ENCODE measurements around the gene SLC7A4. TPM values are rescaled to one million over a fixed set of nuclear protein-coding genes. Genes with fewer than 3 reads are reported as not detected.
"Not testable (repeated sequence)": the region's sequence is repeated elsewhere in the genome, so short reads cannot be mapped to it uniquely, and the experiment has no call there.

SLC7A4 gene
- total RNA-seq, 1 donor: not detected

DNA sequence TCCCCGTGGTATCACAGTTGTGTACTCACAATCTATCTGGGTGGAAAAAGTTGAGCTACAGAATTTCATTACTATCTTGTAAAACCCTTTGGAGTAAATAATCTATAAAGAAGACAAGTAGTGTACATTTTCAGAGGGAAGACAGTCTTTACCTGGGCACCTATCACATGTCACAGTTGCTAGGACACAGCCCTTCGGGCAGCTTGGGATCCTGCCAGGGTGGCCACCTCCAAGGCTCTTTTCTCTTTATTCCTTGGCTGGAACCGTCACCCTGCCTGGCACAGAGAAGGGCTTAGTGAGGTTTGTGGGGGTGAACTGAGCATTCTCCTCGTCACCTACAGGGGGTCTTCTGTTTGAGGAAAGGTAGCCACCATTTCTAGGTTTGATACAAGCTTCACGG, 37.0 kb upstream of the SLC7A4 start:
- Histone ChIP-seq H3K9me3 (ENCODE audit: low read depth, low read length) (no peaks in the 10 kb centered on the region), H3K4me3 (ENCODE audit: low read length) (no peak overlapping the region), H3K27me3 (ENCODE audit: insufficient read depth, low read length) (no peaks in the 10 kb centered on the region), H3K4me1 (ENCODE audit: insufficient read depth, low read length) (no peaks in the 10 kb centered on the region)

DNA sequence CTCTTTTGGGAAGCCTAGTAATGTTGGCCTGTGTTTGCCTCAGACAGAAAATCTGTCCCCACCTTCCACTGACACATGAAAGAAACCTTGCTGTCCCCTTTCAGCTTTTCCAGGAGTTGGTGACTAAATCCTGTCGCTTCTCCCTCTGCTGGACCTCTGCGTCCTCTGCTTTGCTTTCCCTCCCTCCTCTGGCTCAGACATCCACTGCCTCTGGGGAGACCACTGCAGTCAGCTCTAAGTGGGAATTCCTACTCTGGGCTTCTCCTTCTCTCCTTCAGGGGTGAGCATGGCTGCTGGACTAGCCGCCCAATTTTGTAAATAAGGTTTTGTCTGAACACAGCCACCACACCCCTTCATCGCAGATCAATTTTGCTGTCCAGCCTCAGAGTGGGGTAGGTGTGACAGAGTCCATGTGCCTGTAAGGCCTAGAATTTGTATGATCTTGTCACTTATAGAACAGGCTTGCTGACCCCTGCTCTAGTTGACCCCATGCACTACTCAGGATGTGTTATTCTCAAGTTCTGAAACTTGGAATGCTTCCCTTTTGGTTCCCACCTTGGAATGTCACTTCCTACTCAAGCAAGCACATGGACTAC, 36.4 kb upstream of the SLC7A4 start:
- Histone ChIP-seq H3K9me3 (ENCODE audit: low read depth, low read length) (no peaks in the 10 kb centered on the region), H3K27me3 (ENCODE audit: insufficient read depth, low read length) (no peaks in the 10 kb centered on the region), H3K4me3 (ENCODE audit: low read length) (no peak overlapping the region), H3K4me1 (ENCODE audit: insufficient read depth, low read length) (no peaks in the 10 kb centered on the region)

DNA sequence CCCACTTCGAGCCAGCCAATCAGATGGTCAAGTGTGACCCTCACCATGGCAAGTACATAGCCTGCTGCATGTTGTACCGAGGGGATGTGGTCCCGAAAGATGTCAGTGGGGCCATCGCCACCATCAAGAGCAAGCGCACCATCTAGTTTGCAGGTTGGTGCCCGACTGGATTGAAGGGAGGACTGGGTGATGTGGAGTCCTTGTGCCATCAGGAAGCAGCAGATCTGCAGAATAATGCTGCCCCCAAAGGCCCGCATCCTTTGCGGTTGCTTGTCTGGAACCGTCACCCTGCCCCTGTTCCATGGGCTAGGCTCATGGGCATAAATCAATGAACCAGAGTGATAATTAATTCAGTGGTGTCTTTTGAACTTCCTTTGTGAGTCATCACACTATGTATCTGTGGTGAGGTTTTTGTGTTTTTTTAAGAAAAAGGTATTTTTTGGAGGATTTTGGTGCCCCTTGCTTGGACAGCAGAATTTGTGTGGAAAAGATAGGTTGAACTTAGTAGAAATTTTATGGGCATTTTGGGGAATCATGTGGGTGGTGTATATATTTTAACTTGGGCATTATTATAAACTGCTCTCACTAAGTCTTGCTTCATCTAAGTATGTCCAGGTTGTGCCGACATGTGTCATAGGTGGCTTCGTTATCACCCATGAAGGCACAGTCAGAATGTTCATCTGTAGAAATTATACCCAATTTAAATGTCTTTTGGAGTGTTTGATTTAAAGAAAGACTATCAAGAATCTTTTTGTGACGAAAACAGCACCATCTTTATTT, 35.7 kb upstream of the SLC7A4 start:
- Histone ChIP-seq H3K4me3 (ENCODE audit: low read length) (no peak overlapping the region), H3K4me1 (ENCODE audit: insufficient read depth, low read length) (no peaks in the 10 kb centered on the region), H3K27me3 (ENCODE audit: insufficient read depth, low read length) (no peaks in the 10 kb centered on the region), H3K9me3 (ENCODE audit: low read depth, low read length) (no peaks in the 10 kb centered on the region)

DNA sequence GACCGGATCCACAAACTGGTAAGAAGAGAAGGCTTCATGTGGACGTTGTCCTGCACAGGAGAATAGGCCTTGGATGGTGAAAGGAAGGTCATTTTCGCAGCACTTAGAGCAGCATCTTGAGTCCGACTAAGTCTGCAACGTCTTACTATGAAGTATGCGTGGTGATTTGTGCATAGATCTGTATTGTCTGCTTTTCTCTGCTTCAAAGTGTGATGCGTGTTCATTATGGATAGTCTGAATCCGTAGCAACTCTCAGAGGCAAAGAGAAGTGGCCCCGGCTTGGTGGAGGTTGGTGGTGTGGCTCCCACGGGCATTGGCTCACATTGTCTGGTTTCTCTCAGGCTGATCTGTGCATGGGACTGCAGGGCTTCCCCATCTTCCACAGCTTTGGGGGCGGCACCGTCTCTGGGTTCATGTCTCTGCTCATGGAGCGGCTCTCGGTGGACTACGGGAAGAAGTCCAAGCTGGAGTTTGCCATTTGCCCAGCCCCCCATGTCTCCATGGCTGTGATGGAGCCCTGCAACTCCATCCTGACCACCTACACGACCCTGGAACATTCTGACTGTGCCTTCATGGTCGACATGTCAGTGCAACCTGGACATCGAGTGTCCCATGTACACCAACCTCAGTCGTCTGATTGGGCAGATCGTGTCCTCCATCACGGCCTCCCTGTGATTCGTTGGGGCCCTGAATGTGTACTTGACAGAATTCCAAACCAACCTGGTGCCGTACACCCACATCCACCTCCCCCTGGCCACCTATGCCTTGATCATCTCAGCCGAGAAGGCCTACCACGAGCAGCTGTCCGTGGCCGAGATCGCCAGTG, 34.9 kb upstream of the SLC7A4 start:
- H3K27me3 ChIP-seq (ENCODE audit: insufficient read depth, low read length): no peaks in the 10 kb centered on the region
- no peak overlapping the region for H3K4me3 ChIP-seq (ENCODE audit: low read length)
- H3K9me3 ChIP-seq (ENCODE audit: low read depth, low read length): no peaks in the 10 kb centered on the region
- no peaks in the 10 kb centered on the region for H3K4me1 ChIP-seq (ENCODE audit: insufficient read depth, low read length)

DNA sequence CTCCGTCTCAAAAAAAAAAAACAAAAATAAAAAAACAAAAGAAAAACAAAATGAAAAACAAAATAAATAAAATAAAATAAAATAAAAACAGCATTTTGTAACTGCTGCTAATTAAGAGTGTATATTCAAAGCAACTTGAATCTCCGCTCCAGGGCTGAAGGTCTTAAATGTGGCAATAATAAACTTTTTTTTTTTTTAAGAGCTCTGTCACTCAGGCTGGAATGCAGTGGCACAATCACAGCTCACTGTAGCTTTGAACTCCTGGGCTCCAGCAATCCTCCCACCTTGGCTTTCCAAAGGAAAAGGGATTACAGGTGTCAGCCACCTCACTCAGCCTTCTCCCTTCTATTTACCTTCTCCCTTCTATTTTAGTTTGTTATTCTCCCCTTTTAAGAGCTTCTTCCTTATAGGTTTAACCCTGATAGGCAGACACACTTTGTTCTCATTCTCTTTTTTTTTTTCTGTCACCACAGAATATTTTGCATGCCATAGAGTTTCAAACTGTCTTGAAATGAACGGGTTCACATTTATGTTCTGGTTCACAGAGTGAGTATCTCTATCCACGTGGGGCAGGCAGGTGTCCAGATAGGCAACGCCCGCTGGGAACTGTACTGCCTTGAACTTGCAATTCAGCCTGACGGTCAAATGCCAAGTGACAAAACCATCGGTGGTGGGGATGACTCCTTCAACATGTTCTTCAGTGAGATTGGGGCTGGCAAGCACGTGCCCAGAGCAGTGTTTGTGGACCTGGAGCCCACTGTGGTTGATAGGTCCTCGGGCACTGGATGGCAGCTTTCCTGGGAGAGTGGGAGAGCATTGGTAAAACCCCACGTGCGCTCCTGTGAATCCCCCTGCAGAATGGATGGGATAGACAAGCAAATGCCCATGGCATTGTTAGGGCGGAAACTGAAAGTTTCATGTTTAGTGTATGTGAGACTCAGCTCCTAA, 32.8 kb upstream of the SLC7A4 start:
- Histone ChIP-seq H3K4me3 (ENCODE audit: low read length) (no peak overlapping the region), H3K27me3 (ENCODE audit: insufficient read depth, low read length) (no peaks in the 10 kb centered on the region), H3K9me3 (ENCODE audit: low read depth, low read length) (no peaks in the 10 kb centered on the region), H3K4me1 (ENCODE audit: insufficient read depth, low read length) (no peaks in the 10 kb centered on the region)

DNA sequence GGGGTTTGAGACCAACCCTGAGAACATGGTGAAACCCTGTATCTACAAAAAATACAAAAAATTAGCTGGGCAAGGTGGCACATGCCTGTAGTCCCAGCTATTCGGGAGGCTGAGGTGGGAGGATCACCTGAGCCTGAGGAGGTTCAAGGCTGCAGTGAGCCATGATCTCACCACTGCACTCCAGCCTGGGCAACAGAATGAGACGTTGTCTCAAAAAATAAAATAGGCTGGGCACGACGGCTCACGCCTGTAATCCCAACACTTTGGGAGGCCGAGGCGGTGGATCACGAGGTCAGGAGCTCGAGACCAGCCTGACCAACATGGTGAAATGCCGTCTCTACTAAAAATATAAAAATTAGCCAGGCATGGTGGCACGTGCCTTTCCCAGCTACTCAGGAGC, 32.1 kb upstream of the SLC7A4 start:
- not testable (repeated sequence) for H3K27me3 ChIP-seq (ENCODE audit: insufficient read depth, low read length); H3K9me3 ChIP-seq (ENCODE audit: low read depth, low read length); H3K4me3 ChIP-seq (ENCODE audit: low read length); H3K4me1 ChIP-seq (ENCODE audit: insufficient read depth, low read length)

DNA sequence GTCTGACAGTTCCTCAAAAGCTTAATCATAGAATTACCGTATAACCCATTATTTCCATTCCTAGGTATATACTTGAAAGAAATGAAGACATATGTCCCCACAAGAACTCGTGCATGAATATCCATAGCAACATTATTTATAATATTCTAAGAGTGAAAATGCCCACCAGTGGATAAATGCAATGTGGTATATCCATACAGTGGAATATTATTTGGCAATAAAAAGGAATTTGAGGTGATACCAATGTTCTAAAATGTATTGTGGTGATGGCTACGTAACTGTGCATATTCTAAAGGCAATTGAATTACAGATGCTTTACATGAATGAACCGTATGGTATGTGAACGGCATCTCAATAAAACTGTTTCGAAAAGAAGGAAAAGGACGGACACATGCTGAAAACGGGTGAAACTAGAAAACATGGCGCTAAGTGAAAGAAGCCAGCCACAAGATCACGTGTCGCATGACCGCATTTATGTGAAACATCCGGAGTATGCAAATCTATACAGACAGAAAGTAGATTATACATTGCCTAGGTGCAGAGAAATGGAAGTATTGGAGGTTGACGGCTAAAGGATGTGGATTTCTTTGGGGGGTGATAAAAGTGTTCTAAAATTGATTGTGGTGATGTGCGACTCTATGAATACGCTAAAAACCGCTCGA, 29.4 kb upstream of the SLC7A4 start:
- H3K4me3 ChIP-seq (ENCODE audit: low read length); H3K4me1 ChIP-seq (ENCODE audit: insufficient read depth, low read length); H3K9me3 ChIP-seq (ENCODE audit: low read depth, low read length); H3K27me3 ChIP-seq (ENCODE audit: insufficient read depth, low read length): not testable (repeated sequence)

DNA sequence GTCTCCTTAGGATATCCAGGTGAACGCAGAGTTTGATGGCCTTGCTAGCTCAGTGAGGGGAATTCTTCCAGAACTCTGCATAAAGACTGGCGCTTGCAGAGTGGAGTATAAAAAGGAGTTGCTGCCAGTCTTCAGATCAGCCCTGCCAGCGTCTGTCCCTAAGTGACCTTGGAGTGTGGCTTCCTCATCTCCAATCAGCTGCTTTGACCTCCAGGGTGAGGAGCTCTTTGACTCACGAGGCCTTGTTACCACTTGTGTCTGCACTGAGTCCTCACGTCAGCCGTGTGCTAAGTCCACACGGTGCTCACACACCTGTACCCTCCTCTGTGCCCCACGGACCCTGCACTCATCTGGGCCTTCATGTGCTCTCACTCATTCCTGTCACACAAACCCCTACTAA, 28.0 kb upstream of the SLC7A4 start:
- not testable (repeated sequence) for H3K9me3 ChIP-seq (ENCODE audit: low read depth, low read length); H3K27me3 ChIP-seq (ENCODE audit: insufficient read depth, low read length); H3K4me1 ChIP-seq (ENCODE audit: insufficient read depth, low read length); H3K4me3 ChIP-seq (ENCODE audit: low read length)

DNA sequence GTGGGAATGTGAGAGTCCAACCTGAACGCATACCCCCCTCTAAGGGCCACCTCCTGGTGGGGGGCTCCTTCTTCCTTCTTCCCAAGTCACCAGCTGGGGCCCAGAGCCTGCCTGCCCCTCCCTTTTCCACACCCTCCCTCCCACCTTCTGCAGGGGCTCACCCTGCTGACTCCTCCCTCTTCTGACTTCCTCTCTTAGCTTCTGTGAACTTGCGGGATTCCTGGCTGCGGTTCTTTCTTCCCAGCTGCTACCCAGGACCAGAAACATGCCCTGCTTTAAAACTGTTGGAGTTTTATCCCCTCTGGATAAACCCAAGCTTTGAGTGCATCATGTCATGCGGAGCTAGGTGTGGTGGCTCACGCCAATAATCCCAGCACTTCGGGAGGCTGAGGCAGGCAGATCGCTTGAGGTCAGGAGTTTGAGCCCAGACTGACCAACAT, 23.5 kb upstream of the SLC7A4 start:
- Histone ChIP-seq H3K4me1 (ENCODE audit: insufficient read depth, low read length) (peaks cover 8% of the 10 kb centered on the region), H3K9me3 (ENCODE audit: low read depth, low read length) (no peaks in the 10 kb centered on the region), H3K4me3 (ENCODE audit: low read length) (no peak overlapping the region), H3K27me3 (ENCODE audit: insufficient read depth, low read length) (no peaks in the 10 kb centered on the region)

DNA sequence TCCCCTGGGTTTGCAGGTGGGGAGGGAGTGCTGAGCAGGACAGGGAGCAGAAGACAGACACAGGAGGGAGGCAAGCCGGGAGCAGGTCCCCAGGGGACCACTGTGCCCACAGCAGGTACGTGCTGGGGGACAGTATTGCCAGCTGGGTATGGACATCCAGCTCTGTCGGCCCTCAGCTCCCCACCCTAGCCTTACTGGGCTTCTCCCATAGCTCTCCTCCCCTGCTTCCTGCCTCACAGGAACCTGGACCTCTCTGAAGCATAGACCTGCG, 23.1 kb upstream of the SLC7A4 start:
- no peaks in the 10 kb centered on the region for H3K27me3 ChIP-seq (ENCODE audit: insufficient read depth, low read length)
- H3K4me1 ChIP-seq (ENCODE audit: insufficient read depth, low read length): peaks cover 8% of the 10 kb centered on the region
- no peak overlapping the region for H3K4me3 ChIP-seq (ENCODE audit: low read length)
- no peaks in the 10 kb centered on the region for H3K9me3 ChIP-seq (ENCODE audit: low read depth, low read length)

DNA sequence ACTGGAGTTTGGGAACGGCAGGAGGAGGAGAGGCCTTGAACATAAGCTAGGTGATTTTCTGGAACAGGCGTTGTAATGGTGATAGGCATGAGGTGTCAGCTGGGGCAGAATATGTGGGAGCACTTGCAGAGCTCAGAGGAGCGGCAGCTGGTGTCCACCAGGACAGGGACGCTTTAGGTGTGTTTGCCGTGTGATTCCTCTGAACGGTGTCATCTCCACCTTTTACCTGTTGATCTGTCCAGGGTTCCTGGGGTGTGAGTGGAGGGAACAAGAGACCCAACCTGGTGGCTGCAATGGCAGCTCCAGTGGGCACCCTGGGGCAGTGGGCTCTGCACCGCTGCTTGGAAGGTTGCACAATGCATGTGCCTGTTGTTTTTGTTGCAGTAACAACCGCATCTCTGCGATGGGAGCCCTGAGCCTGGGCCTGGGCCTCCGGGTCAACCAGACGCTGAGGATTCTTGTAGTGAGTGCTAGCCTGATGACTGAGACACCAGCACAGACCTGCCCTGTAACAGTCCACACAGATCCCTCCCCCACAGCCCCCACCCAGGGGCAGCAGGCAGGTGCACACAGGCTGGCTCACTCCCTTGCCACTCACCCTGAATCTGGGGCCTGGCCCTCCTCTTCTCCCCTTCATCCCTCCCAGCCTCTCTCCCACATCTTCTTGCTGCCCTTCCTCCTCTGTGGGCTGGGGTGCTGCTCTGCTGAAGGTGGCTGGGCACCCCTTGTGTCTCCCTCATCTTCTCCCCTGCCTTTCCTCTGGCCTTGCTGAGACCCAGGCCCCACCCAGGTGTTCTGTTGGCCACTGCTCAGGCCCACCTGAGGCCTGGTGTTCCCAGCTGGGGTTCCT, 22.6 kb upstream of the SLC7A4 start:
- H3K27me3 ChIP-seq (ENCODE audit: insufficient read depth, low read length): no peaks in the 10 kb centered on the region
- no peak overlapping the region for H3K4me3 ChIP-seq (ENCODE audit: low read length)
- peaks cover 8% of the 10 kb centered on the region for H3K4me1 ChIP-seq (ENCODE audit: insufficient read depth, low read length)

DNA sequence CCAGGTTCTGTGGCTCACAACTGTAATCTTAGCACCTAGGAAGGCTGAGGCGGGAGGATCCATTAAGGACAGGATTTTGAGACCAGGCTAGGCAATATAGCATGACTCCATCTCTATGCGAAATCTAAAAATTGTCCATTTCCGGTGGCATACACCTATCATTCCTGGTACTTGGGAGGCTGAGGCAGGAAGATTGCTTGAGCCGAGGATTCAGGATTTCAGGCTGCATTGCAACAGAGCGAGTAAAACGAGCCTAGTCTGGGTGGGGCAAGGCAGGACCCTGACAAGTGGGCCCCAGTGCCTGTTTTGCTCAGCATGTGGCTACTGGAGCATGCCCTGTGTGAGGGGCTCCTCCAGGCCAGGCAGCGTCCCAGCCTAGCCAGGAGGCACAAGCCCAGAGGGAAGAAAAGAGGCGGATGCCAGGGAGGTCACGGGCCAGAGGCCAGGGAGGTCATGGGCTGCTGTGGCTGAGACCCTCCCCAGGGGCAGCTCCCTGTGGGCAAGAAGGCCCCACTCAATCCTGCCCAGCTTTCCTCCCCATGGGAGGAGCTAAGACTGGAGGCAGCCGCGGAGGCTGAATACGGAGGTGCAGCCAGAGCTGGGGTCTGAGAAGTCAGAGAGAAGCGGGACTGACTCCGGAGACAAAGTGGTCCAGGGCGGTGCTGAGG, 21.8 kb upstream of the SLC7A4 start:
- Histone ChIP-seq H3K4me1 (ENCODE audit: insufficient read depth, low read length) (peaks cover 8% of the 10 kb centered on the region), H3K4me3 (ENCODE audit: low read length) (no peak overlapping the region), H3K27me3 (ENCODE audit: insufficient read depth, low read length) (no peaks in the 10 kb centered on the region), H3K9me3 (ENCODE audit: low read depth, low read length) (no peaks in the 10 kb centered on the region)

More for the DNA sequence above, 22.6 kb upstream of the SLC7A4 start:
- H3K9me3 ChIP-seq (ENCODE audit: low read depth, low read length): no peaks in the 10 kb centered on the region

DNA sequence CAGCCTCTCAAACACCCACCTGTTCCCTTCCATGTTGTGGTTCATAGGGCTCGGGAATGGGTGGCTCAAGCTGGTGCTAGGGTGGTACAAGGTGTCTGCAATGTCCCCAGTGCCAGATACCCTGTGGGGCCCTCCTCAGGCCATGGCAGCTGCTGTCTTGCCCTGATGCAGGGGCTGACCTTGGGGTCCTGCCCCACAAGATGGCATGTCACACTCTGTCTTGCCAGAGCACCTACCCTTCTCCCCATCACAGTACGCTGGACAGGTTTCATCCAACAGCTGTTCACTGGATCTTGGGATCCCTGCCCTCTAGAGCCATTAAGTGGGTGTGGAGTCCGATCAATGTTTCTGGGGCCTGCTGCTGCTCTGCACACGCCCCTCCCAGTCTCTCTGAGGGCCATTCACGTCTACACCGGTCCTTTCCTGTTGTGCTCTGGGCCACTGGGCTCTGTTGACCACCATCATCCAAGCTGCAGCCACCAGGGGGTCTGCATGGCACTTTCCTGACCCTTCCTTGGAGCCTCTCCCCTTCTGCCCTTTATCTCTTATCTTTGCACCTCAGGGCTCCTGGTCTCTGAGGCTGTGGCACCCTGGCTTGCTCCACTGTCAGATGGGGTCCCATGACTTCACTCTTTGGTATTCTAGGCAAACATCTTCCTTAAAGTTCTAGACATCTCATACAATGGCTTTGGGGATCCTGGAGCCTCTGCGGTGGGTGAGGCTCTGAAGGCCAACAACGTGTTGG, 20.5 kb upstream of the SLC7A4 start:
- Histone ChIP-seq H3K4me3 (ENCODE audit: low read length) (no peak overlapping the region), H3K9me3 (ENCODE audit: low read depth, low read length) (no peaks in the 10 kb centered on the region)

More for the DNA sequence above, 20.5 kb upstream of the SLC7A4 start:
- Histone ChIP-seq H3K4me1 (ENCODE audit: insufficient read depth, low read length) (peaks cover 8% of the 10 kb centered on the region), H3K27me3 (ENCODE audit: insufficient read depth, low read length) (no peaks in the 10 kb centered on the region)

Measured in mononuclear cell (primary cell).